HT1080 (cell line): ENCODE data around the gene TUSC1. TPM values are rescaled to one million over a fixed set of nuclear protein-coding genes. Genes with fewer than 3 reads are reported as not detected.
"Not testable (repeated sequence)": the region's sequence is repeated elsewhere in the genome, so short reads cannot be mapped to it uniquely, and the experiment has no call there.

Experiments
- DNase-seq: peaks from one replicate; pipeline ENCODE4 v3.0.0-alpha.2; 2015; ENCODE audit warnings: low read depth
- polyA plus RNA-seq, 2 experiments: library from polyadenylated mRNA; depleted of rRNA; stranded (reverse); fragments of >200 nt; gene quantifications; 2 replicates each; pipeline ENCODE4 v1.2.3, GENCODE V29; 2015
- total RNA-seq: library from RNA; depleted of rRNA; stranded (reverse); fragments of >200 nt; shearing (Covaris generic); gene quantifications from 2 replicates; pipeline ENCODE4 v1.2.3, GENCODE V29; 2014; rRNA removed

TUSC1 gene
- total RNA-seq: 9.5 and 11.5 TPM in 2 replicates
- 6.0 and 7.6 TPM in 2 replicates for polyA plus RNA-seq (2015; cell fraction: cytosol; rRNA removed)
- polyA plus RNA-seq (2015; cell fraction: nucleus; rRNA removed): 2.3 and 3.2 TPM in 2 replicates

GRCh38 chr9:25678147-25678666 is at the start of gene TUSC1:
TSS of gene TUSC1 (minus strand) at chr9:25678444. CDS start at chr9:25678312, 132 bp downstream.
- DNase-seq: peak; percentile 86

- DNase-seq: no peak
Observed at GRCh38 chr9:25726871-25727410, 48.7 kb upstream of the TUSC1 start.

GRCh38 chr9:25724424-25724823 is 46.2 kb upstream of the TUSC1 start:
- DNase-seq: peak; percentile 53

- peak; percentile 73 for DNase-seq
Observed at GRCh38 chr9:25716220-25716872, 38.1 kb upstream of the TUSC1 start.

- no peak for DNase-seq
Observed at GRCh38 chr9:25709941-25710340, 31.7 kb upstream of the TUSC1 start.

- no peak for DNase-seq
Observed at GRCh38 chr9:25704800-25705199, 26.6 kb upstream of the TUSC1 start.

- DNase-seq: peak; percentile 42
Observed at GRCh38 chr9:25703701-25704357, 25.6 kb upstream of the TUSC1 start.

- no peak for DNase-seq
Observed at GRCh38 chr9:25702536-25702935, 24.3 kb upstream of the TUSC1 start.

- peak; percentile 77 for DNase-seq
Observed at GRCh38 chr9:25700899-25701298, 22.7 kb upstream of the TUSC1 start.

GRCh38 chr9:25700430-25700829 is 22.2 kb upstream of the TUSC1 start:
- DNase-seq: no peak

GRCh38 chr9:25691786-25692185 is 13.5 kb upstream of the TUSC1 start:
- no peak for DNase-seq

GRCh38 chr9:25684321-25684720 is 6.1 kb upstream of the TUSC1 start:
- no peak for DNase-seq

GRCh38 chr9:25681266-25681665 is 3.0 kb upstream of the TUSC1 start:
- DNase-seq: peak; percentile 49

GRCh38 chr9:25678846-25679360 is 659 bp upstream of the TUSC1 start:
- no peak for DNase-seq

GRCh38 chr9:25677301-25678146 is 720 bp downstream of the TUSC1 start:
- DNase-seq: peak; percentile 80

GRCh38 chr9:25675858-25676257 is 2.4 kb downstream of the TUSC1 start:
- DNase-seq: not testable (repeated sequence)

- peak; percentile 54 for DNase-seq
Observed at GRCh38 chr9:25658571-25658970, 19.7 kb downstream of the TUSC1 start.

- DNase-seq: no peak
Observed at GRCh38 chr9:25654417-25654816, 23.8 kb downstream of the TUSC1 start.

- peak; percentile 34 for DNase-seq
Observed at GRCh38 chr9:25648116-25648515, 30.1 kb downstream of the TUSC1 start.

GRCh38 chr9:25636026-25636425 is 42.2 kb downstream of the TUSC1 start:
- DNase-seq: no peak

- no peak for DNase-seq
Observed at GRCh38 chr9:25629231-25629630, 49.0 kb downstream of the TUSC1 start.
